ENCODE measurements around the gene RGS13.

- TF ChIP-seq CTCF (IDR thresholded peaks at IDR 0.05; ENCODE audit: insufficient read depth, low read depth, low read length) (no peak), EZH2 (IDR thresholded peaks at IDR 0.05; ENCODE audit: insufficient read depth, low read length) (no peak)
Measured at GRCh38 chr1:192654120-192654519, 18.2 kb downstream of the RGS13 start.

Data from astrocyte (in vitro differentiated cells and primary cell).